Peyer's patch (tissue), 4 donors: Measurements from ENCODE around the gene SMIM15.

ENCODE experiments used
- CTCF ChIP-seq, 6 experiments: fragments of 450-650 bp in 4 of 6; fragments of 200-600 bp in 2 of 6; sonication (generic) in 1 of 6; IDR thresholded peaks; one replicate each; pipeline ENCODE4 v1.5.1; 2017 to 2019; ENCODE audit warnings: antibody characterized with exemption in 6 of 6, mild to moderate bottlenecking in 3 of 6, moderate library complexity in 1 of 6
- POLR2A ChIP-seq, 2 donors: fragments of 450-650 bp; IDR thresholded peaks; one replicate each; pipeline ENCODE4 v1.5.1; 2017; ENCODE audit warnings: antibody characterized with exemption in 2 of 2, mild to moderate bottlenecking in 2 of 2, moderate library complexity in 2 of 2

GRCh38 chr5:61162832-61163567 lies 732 bp upstream of the SMIM15 start:
- TF ChIP-seq CTCF (IDR thresholded peaks at IDR 0.05) (no peak), POLR2A (IDR thresholded peaks at IDR 0.05) (no peak)
